ENCODE results near the gene MXD1.
"Not testable (repeated sequence)": the region's sequence is repeated elsewhere in the genome, so short reads cannot be mapped to it uniquely, and the experiment has no call there.

Gene MXD1, protein sequence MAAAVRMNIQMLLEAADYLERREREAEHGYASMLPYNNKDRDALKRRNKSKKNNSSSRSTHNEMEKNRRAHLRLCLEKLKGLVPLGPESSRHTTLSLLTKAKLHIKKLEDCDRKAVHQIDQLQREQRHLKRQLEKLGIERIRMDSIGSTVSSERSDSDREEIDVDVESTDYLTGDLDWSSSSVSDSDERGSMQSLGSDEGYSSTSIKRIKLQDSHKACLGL

DNA sequence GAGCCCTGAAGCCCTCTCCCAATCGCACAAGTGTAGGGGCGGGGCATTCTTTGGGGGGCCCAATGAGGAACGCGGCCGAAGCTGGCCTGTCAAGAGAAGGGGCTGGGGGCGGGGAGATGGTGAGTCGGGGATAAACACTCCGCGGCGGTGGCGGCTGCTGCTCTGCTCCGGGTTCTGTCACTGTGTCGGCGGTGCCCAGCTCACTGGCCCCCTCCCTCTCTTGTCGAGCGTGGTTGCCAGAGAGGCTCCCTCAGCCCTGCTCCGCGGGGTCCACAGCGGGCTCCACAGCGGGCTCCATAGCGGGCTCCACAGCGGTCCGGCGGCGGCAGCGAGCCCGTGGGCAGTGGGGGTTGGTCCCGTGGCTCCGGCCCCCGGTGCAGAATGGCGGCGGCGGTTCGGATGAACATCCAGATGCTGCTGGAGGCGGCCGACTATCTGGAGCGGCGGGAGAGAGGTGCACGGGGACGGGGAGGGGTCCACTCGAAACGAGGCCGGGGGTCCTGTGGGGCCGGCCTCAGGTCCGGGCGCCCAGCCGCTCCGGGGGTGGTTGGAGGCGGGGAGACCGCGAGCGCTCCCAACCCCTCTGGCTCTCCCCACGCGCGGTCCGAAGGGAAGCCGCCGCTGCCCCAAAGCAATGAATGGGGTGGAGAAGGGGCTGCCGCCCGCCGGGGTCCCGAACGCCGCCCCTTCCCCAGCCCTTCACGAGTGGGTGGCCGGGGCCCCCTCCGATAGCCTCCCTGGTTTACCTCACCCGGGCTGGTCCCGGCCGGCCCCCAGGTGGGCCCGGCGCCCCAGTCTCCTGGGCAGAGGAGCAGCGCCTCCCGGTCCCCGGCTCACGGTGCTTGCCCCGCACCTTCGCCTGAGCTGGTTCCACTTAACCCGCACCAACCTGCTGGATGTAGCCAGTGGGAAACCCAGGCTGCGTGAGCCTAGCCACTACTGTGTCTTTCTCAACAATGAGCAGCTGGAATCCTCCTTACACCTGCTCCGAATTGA, at the start of gene MXD1:
Gene MXD1 (plus strand): TSS at position 160 of the 996 bp plus-strand sequence. CDS start 222 bp downstream, at position 382.
- DNase-seq = no peak

DNA sequence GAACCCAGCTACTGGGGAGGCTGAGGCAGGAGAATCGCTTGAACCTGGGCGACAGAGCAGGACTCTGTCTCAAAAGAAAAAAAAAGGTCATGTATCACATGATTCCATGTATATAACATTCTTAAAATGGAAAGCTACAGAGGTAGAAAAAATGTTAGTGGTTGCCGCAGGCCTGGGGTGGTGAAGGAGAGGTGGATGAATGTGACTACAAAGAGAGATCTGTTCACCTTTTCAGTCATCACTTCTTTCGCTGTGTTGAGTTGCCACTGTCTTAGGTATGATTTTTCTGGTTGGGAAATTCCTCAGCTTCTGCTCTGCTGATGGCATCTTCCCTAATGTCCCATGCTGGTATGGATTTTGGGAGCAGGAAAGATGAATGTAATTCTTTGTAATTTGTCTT, 26.5 kb upstream of the MXD1 start:
- DNase-seq = no peak

DNA sequence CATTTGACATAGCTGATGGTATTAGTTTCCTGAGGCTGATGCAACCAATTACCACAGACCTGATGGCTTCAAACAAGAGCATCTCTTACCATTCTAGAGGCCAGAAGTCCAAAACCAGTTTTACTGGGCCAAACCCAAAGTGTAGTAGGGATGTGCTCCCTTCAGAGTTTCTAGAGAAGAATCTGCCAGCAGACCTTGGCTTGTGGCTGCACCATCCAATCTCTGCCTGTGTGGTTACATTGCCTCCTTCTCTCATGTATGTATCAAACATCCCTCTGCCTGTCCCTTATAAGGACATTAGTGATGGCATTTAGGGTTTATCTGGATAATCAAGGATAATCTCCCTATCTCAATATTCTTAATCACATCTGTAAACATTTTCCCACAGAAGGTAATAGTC, 25.6 kb upstream of the MXD1 start:
- DNase-seq = no peak

DNA sequence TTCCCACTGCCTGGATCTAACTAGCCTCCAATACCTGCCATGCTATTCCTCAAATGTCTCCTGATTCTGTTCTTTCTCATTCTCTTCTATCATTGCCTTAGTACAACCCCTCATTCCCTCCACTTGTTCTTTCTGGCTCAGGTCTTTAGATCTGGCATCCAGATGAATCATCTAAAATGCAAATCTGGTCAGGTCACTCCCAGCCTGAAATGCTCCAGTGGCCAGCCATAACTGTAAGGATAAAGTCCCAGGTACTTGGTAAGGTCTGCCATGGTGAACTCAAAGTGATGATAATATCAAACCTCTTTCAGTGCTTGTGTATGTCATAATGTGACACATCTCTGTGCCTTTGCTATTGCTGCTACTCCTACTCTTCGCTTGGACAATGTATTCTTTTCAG, 24.0 kb upstream of the MXD1 start:
- no peak for DNase-seq

DNA sequence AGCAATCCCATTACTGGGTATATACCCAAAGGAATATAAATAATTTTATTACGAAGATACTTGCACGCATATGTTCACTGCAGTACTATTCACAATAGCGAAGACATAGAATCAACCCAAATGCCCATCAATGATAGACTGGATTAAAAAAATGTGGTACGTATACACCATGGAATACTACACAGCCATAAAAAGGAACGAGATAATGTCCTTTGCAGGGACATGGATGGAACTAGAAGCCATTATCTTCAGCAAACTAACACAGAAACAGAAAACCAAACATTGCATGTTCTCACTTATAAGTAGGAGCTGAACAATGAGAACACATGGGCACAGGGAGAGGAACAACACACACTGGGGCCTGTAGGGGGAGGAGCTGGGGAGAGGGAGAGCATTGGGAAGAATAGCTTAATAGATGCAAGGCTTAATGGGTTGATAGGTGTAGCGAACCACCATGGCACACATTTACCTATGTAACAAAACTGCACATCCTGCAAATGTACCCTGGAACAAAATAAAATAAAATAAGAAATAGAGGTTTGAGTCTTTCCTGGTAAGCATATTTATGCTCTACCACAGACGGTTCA, 22.0 kb upstream of the MXD1 start:
- DNase-seq = not testable (repeated sequence)

DNA sequence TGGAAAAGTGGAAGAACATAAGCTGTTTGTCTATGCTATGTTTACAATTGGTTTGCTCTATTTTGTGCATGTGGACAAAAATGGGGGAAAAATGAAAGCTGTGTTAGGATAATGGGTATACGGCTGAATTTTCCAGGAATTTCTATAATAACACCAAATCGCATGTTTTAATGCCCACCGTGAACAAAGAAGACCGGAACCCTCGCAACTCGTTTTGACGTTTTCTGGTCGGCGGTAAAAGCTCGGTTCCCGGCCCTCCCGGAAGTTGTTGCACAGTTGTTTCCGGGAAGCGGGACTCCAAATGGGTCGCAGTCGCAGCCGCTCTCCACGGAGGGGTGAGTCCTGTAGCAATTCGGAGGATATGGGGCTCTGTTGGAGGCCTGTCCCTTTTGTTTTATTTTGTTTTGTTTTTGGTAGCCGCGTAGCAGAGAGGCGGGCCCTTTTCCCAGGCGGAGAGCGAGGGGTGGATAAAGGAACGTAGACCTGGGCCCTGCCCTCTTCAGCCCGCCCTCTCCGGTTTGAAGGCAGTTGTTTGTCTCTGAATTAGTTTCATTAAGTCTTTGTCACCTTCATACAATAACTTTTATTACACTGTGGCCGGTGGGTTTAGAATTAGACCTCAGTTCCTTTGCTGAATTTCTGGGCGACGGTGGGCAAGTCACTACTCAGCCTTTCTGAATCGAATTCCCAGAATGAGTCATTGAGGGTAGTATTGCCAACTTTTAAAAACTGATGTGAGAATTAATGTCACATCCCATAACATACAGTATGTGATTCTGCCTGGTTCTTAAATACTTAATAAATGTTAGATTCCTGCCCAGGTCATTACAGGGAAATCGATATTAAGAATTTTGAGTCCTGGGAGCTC, 21.0 kb upstream of the MXD1 start, which contains the start of gene SNRNP27:
Gene SNRNP27 (plus strand): TSS at position 273 of the 868 bp plus-strand sequence. CDS start 29 bp downstream, at position 302.
- DNase-seq = peak; percentile 86

DNA sequence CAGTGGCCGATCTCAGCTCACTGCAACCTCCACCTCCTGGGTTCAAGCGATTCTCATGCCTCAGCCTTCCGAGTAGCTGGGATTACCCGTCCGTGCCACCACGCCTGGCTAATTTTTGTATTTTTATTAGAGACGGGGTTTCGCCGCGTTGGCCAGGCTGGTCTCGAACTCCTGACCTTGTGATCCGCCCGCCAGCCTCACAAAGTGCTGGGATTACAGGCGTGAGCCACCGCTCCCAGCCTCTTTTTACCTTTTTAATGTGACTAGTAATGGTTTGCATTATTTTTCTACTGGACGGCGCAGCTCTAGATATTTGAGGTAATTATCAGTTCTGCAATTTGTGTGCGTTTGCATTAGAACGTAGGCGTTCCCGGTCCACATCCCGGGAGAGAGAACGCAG, 20.2 kb upstream of the MXD1 start:
- not testable (repeated sequence) for DNase-seq

DNA sequence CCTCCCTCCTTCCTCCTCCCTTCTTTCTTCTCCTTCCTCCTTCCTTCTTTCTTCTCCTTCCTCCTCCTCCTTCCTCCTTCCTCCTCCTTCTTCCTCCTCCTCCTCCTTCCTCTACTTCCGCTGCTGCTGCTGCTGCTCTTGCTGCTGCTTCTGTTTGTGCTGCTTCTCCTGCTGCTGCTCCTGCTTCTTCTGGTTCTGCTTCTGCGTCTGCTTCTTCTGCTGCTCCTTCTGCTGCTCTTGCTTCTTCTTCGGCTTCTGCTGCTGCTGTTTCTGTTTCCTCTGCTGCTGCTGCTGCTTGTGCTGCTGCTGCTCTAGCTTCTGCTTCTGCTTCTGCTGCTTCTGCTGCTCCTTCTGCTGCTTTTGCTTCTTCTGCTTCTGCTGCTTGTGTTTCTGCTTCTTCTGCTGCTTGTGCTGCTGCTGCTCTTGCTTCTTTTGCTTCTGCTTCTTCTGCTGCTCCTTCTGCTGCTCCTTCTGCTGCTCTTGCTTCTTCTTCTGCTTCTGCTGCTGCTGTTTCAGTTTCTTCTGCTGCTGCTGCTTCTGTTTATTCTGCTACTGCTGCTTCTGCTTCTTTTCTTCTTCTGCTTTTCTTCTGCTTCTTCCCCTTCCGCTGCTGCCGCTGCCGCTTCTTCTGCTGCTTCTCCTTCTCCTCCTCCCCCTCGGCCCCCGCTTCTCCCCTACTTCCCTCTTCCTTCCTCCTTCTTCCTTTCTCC, 12.5 kb upstream of the MXD1 start:
- peak; percentile 12 for DNase-seq

DNA sequence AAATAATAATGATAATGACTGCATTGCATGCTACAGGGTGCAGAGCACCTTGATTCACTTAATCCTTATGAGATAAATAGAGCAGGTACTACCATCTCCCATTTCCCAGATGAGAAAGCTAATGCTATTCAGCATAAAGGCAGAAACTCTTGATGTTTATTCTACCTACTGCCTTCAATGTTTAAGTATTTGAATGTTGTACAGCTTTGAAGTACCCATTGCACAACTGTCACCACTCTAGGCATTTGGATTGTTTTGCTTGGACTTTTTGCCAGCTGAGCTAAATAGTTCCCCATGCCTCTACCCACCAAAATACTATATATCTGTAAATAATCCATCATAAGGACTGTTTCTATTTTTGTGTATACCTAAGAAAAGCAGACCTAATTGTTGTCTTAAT, 7.7 kb upstream of the MXD1 start:
- DNase-seq = no peak

DNA sequence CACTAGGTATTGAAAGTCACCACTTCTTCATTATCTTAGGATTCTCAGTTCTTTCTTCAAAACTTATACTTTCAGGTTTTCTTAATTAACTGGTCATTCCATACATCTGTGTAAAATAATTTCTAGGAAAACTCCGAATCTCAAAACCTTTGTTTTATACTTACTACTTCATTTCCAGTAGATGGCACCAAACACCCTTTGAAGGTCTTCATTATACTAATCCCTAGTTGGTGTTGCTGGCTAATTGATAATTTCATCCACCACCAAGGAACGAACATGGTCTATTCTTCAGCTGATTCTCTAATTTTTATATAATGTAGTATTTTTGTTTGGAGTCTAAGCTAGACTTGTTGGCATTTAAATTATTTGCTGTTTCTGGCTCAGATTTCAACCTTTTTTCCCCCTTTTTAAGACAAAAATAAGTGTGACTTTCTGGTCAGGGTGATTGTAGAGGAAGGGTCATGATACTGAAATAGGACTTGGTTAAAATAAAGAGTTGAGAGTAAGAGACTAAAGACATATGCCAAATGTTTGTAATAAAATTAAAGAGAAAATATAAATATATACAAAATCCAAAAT, 2.8 kb upstream of the MXD1 start:
- peak; percentile 77 for DNase-seq

DNA sequence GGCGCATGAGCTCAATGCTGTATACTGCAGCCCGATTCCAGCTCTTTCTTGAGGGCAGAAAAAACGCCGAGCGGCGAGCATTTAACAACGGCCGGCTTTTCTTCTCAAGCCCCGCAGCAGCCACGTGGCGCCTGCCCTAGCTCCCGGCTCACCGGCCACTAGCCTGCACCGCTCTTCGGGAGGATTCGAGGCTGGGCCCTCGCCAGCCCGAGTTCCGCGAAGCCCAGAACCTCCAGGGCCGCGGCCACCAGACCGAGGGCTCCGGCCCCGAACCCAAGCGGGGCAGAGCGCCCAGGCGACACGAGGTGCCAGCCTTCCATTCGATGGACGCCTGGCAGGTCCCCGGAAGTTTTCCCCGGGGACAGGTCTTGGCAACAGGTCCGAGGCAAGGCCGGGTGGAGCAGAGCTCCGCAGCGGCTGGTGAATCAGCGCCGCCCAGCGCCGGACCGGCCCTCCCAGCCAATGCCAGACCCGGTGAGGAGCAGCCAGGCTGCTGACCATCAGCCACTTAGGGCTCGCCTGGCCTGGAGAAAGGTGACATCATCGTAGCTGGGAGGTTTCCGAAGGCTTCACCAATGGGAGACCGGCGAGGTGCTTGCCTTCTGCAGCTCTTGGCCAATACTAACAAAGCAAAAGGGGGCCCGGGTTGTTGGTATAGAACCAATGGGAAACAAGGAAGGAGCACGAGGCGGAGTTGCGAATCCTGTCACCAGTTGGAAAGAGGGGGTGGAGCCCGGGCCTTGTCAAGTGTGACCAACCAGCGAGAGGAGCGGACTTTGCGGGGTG, 552 bp upstream of the MXD1 start:
- DNase-seq = peak; percentile 100

DNA sequence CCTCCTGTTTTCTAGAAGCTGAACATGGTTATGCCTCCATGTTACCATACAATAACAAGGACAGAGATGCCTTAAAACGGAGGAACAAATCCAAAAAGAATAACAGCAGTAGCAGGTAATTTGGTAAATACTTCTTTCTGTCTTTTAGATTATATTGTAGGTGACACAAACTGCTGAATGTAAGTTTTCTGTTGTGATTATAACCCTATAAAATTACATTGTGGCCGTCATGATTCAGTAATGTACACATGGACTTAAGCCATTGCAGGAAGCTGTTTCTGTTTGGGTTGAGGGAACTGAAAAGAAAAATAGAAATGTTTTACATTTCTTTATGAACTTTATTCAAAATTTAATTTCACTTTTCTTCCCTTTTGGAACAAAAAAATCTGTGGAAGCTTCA, 1.2 kb downstream of the MXD1 start:
- DNase-seq = no peak

DNA sequence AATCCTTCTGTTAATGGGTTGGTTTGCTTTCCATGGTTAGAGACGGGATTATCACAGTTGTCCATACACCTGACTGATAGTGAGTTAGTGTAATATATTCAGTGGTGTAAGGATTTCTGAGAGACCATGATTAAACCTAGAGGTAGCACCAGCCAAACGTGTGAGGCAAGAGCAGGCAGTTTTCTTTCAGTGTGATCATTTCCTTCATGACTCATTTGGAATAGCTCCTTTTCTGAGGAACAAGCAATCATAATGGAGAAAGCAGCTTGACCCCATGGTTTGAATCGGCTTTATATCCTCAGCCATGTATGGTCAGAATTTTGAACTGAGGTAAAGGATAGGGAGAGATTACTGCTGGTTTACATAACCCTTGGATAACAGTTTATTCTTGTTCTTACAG, 2.9 kb downstream of the MXD1 start:
- no peak for DNase-seq

DNA sequence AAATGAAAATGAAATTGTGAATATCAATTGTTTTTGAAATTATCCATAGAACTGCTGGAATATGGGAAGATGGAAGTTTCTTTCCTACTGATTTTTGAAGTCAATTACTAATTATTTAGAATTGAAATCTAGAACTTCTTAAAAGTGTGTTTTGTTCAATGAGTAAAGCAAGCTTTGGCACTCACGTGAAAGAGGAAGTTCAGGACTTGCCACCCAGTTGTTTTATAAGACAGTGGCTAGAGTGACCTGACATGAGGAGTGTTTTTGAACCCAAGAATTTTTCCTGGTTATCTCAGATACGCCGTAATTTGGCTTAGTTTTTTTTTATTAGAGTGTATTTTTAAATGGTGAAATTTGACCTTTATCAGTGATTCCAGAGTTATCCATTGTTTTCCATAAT, 3.5 kb downstream of the MXD1 start:
- no peak for DNase-seq

DNA sequence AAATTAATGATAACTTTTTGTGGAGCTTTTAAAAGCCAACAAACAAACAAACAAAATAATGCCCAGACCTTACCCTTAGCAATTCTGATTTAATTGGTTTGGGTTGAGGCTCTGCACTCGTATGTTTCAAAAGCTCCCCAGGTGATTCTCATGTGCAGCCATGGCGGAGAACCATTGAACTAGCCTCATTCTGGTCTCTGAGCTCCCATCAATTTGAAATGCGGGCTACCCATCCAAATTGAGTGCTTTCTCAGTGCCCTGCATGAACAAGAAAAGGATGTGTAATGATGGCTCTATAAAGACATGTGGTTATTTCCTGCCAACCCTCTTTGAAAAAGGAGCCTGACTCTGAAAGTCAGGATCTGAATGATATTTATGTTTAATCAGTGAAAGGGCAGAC, 8.2 kb downstream of the MXD1 start:
- DNase-seq = no peak

DNA sequence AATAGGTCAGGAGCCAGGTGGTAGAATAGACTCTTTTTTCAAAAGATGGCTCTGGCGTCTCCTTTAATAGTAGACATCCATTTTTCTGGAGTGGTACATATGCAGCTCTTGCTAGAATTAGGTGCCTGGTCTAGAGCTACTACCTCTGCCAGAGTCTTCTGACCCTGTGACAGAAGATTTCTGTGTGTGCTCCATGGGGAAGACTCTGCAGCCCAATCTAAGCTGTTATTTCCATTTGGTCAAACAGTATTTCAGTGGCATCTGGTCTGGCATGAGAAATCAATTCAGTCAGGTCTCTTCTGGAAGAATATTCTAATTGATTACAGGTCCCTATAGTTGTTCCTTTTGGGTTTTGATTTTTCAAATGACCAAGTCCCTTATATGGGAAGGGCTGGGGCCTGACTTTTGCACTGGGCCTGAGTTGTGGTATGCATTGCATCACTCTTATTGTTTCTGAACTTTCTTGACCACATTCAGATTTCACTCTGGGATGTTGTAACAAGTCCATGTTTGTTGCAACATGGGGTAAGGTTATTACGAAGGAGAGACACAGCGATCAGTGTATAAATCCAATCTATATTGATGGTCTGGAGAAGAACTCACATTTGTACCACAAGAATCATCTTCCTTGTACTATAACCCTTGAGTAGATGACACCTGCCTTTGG, 12.1 kb downstream of the MXD1 start:
- DNase-seq = no peak

DNA sequence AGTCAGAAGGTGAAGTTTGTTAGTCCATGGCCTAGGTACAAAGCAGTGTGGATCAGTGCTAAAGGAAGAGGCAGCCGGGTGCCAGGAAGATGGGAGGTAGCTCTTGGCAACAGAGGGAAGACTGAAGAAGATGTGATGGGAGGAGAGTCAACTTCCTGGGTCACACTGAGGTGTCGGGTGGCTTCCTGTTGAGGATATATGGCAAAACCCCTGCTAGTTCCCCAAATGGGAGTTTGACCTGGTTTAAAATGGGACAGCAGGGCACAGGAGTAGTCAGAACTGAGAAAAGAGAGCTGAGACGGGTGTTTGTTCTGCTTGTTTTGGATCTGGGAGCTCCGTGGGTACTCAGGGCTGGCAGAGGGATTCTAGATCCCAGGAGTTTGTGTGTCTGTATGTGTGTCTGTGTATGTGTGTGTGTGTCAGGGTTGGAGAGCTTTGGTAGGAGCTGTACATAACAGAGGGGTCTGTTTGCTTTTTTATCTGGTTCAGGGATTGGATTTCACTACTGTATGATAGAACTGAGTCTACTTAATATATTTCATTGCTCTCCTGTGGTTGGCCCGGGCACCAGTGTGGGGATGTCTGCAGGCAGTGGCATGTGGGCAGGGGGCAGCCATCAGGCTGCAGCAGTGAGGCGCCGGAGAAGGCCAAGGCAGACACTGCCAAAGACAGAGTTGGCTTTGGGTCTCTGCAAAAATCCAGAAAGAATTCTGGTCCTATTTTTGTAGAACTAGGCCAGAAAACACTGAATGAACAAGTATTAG, 17.1 kb downstream of the MXD1 start:
- no peak for DNase-seq

DNA sequence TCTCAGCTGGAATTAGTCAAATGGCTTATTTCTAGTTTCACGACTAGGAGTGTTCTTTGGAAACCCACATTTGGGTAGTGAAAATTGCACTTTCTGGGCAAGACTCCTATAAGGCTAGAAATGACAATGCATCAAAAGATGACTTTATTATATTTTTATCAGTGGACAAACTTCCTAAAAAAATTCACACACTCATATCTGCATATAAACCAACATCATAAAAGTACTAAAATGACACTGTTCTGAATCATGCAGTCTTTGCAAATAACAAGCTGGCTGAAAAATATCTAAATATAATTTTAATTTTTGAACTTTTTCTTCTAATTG, 17.6 kb downstream of the MXD1 start:
- DNase-seq = no peak

DNA sequence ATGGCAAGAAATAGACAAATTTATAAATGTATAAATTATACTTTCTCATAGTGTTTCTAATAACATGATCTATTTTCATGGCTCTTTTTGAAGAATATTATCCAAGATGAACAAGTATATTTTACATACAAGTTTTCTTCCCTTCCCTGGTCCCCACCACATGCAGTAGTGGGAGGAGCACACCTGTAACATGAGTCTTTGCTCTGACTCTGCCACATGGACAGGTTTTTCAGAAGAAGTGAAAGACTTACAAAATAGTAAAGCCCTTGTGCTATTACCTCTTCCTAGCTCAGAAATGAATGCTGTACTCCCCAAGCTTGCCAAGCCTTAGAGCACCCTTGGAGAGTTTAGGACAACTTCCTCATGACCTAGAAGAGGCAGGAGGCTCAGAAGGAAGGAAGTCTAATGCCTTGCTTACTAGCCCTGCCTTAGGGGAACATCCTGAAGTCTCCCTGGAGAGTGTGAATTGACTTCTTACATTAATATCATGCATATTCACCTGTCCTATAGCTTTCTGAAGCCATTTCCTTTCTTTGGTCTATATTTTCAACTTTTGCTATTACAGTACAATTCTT, 18.4 kb downstream of the MXD1 start:
- no peak for DNase-seq
